LNCAP (cell line): Measurements from ENCODE around the gene ARHGAP44.

ENCODE experiments used
- TF ChIP-seq, protein P1 (sequence below): fragments of 450-650 bp; IDR thresholded peaks from 2 replicates; pipeline ENCODE4 v1.5.1; 2017; ENCODE audit warnings: mild to moderate bottlenecking

Gene ARHGAP44

GRCh38 chr17:12979246-12979645, 189.9 kb downstream of the ARHGAP44 start:
- TF ChIP-seq, protein P1, sequence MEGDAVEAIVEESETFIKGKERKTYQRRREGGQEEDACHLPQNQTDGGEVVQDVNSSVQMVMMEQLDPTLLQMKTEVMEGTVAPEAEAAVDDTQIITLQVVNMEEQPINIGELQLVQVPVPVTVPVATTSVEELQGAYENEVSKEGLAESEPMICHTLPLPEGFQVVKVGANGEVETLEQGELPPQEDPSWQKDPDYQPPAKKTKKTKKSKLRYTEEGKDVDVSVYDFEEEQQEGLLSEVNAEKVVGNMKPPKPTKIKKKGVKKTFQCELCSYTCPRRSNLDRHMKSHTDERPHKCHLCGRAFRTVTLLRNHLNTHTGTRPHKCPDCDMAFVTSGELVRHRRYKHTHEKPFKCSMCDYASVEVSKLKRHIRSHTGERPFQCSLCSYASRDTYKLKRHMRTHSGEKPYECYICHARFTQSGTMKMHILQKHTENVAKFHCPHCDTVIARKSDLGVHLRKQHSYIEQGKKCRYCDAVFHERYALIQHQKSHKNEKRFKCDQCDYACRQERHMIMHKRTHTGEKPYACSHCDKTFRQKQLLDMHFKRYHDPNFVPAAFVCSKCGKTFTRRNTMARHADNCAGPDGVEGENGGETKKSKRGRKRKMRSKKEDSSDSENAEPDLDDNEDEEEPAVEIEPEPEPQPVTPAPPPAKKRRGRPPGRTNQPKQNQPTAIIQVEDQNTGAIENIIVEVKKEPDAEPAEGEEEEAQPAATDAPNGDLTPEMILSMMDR: no peak

DNA sequence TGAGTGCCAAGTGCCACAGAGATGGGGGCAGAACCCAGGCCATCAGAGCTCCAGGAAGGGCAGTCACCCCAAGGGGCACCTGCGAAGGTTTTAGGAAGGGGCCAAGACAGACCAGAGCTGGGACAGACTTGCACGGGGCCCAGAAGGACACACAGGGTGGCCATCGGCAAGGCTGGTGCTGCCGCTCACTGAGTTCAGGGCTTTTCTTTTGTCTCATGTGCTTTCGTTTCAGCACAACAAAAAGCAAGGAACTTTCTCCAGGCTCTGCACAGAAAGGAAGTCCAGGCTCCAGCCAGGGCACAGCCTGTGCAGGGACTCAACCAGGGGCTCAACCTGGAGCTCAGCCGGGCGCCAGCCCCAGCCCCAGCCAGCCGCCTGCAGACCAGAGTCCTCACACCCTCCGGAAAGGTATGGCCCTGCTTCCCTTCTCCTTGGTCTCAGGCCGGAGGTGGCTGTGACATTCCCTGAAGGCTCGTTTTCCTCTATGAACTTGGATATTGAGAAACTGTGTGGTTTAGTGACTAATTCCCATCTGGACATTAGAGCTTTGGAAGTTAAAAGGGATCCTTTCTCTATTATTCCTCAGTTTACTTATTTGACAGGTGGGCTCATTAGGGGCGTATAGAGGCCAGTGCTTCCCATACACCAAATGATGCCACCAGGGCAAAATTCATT, 190.7 kb downstream of the ARHGAP44 start:
- TF ChIP-seq, protein P1: no peak

- TF ChIP-seq, protein P1: no peak
Observed at GRCh38 chr17:12982224-12982623, 192.9 kb downstream of the ARHGAP44 start.

GRCh38 chr17:12983991-12984884, 194.9 kb downstream of the ARHGAP44 start:
- TF ChIP-seq, protein P1: no peak

GRCh38 chr17:12985431-12986293, 196.4 kb downstream of the ARHGAP44 start:
- TF ChIP-seq, protein P1: no peak

DNA sequence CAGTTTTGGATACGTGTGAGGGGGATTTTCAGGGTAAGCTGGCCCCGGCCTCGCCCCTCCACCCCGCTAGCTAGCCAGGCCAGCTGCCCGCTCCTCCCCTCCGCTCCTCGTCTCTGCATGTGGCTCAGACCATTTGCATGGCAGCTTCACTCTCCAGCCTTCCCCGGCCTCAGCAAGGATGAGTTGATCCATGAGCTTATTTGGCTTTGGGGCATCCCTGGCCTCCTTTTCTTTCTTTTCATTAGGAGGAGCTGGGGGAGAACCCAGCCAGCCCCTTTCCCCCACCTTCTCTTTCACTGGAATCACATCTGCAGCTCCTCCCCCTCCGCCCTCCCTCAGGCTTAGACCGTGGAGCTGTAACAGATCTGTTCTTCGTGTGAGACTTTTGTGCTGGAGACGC, 197.8 kb downstream of the ARHGAP44 start:
- TF ChIP-seq, protein P1: no peak
